HG02870 (cell line): ENCODE measurements around the gene ANKH.
"Not testable (repeated sequence)": the region's sequence is repeated elsewhere in the genome, so short reads cannot be mapped to it uniquely, and the experiment has no call there.

Experiments used
- ATAC-seq: cut with Tn5 transposase; IDR thresholded peaks from one replicate; pipeline ENCODE4 v1.9.1; 2021; ENCODE audit warnings: mild to moderate bottlenecking, moderate library complexity; ENCODE audit not compliant: unreplicated experiment

Gene ANKH

GRCh38 chr5:14871214-14872069 is at the start of gene ANKH:
Gene ANKH, minus strand, starts transcription at chr5:14871778. Its CDS starts 331 bp downstream, at chr5:14871447.
- peak; percentile 76 for ATAC-seq

- no peak for ATAC-seq
These were observed 48.5 kb upstream of the ANKH start for GRCh38 chr5:14920121-14920520.

- ATAC-seq = not testable (repeated sequence)
These were observed 47.5 kb upstream of the ANKH start for GRCh38 chr5:14919106-14919505.

DNA sequence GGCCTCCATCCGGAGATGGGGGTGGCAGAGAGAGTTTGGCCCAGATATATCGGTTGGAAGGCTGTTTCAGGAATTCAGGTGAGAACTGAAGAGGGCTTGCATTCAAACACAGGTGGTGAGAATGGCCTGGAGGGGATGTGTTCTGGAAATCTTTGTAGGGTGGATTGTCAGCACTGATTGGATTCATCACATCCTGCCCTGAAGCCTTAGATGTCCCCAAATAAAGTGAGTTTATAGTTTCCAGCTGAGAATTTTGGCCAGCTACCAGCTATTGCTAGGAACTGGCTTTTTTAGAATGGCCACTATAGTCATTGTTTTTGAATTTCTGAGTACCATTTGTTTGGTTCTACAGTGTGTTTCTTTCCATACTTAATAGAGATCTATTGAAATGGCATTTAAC is 46.1 kb upstream of the ANKH start:
- no peak for ATAC-seq

- no peak for ATAC-seq
These were observed 43.8 kb upstream of the ANKH start for GRCh38 chr5:14915291-14915952.

GRCh38 chr5:14914623-14915260 is 43.2 kb upstream of the ANKH start:
- ATAC-seq = no peak

- no peak for ATAC-seq
These were observed 42.6 kb upstream of the ANKH start for GRCh38 chr5:14914193-14914592.

DNA sequence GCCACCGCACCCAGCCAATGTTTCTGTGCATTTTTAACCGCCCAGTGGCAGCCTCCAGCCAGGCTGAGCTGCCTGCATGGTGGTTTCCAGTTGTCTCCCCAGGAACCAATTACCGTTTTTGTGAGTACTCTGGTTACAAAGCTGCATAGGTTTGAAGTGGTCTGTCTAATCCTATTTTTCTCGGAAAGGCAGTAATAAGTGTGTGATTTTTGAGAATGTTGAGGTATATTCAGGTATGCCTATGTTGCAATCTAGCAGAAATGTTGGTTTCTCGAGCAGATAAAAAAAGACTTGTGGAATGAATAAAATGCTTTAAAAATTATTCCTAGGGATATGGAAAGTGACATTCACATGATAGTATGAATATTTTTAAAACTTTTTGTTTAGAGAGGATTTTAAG is 41.5 kb upstream of the ANKH start:
- no peak for ATAC-seq

- ATAC-seq = no peak
These were observed 40.6 kb upstream of the ANKH start for GRCh38 chr5:14912206-14912605.

- ATAC-seq = no peak
These were observed 37.8 kb upstream of the ANKH start for GRCh38 chr5:14909369-14909768.

- no peak for ATAC-seq
These were observed 36.6 kb upstream of the ANKH start for GRCh38 chr5:14908172-14908571.

DNA sequence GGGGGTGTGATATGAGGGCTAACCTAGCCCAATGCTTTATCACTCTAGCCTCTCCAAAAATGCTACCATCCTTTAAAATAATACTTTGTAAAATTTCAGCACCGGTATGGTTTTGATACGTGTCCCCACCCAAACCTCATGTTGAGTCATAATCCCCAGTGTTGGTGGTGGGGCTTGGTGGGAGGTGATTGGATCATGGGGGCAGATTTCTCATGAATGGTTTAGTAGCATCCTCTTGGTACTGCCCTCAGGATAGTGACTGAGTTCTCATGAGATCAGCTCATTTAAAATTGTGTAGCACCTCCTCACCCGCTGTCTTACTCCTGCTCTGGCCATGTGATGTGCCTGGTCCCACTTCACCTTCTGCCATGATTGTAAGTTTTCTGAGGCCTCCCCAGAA is 35.0 kb upstream of the ANKH start:
- no peak for ATAC-seq

DNA sequence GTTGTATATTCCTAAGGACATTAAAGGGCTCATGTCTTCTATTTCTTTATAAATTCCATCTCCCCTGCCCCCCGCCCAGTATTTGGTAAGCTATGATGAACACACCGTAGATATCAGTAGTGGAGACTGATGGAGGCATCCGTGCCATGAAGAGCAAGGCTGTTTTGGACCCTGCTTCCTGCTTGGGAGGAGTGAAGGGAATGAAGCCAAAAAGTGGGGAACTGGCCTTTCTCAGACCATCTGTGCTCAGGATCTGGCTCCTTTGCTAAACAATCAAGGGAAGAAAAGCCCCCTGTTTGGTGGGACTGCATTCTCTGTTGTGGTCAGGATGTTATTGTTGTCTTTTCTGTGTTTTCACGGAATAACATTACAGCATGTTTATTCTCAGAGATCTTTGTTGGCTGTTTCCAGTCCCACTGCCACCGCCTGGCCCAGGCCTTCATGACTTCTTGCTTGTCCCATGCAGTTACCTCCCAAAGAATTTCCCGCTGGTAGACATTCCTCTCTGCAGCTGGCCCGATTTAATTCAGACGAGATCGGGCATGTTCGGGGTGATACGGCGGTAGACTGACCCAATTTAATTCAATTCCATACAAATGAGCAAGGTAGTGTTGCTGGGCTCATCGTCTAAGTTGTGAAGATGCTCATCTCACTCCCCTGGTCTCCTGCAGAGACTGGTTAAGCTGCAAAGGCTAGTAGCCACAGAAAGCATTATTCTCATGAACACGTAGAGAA is 31.4 kb upstream of the ANKH start:
- ATAC-seq = no peak

DNA sequence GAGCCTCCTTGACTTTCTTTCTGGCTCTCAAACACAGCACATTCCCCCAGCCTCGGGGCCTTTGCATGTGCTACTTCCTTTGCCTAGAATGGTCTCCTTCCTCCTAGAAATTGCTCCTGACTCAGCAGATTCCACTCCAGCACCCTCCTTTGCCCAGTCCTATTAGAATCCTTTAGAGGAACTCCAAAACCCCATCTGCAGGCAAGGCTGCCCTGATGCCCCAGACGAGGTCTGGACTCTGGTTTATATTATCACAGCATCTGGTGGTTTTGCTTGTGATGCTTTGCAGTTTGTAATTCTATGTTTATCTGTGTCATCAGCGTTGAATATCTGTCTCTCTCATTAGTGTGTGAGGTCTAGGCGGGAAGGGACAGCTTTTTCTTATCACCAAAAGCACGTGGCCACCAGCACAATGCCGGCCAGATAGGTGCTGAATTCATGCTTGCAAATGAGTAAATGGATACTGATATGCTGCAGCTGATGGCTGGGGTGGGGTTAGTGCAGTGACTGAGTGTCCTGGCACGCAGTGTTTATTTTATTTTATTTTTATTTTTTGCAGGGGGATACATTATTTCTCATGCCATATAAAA is 30.0 kb upstream of the ANKH start:
- no peak for ATAC-seq

DNA sequence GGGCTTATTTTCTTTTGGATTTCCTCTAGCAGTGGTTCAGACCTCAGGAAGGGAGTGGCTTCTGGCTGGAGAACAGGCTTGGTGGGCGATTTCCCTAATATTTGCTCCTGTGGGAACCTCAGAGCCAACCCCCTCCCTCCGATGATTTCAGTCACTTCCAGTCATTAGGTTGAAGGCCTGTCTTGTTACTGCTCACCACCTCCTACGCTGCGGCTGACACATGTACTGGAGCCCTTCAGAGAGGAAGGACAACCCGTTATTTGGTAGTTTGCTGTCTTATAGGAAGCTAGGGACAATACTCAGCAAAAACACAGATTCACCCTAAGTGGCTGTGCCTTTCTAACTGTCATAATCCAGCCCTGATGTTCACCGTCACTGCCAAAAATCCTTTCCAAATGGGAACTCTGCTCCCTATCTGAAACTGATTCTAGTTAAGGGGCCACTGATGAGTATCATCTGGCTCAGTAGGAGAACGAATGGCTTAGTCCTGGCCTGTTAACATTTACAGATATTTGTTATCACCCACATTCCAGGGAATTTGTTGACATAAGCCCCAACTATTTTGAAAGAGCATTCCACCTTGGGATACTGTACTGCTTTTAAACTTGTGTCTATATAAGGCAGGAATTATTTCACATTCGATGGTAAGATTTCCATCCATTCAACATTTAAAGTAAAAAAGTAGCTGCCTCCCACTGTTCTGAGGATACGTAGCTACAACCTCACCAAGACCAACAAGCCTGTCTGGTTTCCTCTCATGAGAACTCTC is 29.3 kb upstream of the ANKH start:
- ATAC-seq = no peak

- no peak for ATAC-seq
These were observed 24.6 kb upstream of the ANKH start for GRCh38 chr5:14896131-14896530.

DNA sequence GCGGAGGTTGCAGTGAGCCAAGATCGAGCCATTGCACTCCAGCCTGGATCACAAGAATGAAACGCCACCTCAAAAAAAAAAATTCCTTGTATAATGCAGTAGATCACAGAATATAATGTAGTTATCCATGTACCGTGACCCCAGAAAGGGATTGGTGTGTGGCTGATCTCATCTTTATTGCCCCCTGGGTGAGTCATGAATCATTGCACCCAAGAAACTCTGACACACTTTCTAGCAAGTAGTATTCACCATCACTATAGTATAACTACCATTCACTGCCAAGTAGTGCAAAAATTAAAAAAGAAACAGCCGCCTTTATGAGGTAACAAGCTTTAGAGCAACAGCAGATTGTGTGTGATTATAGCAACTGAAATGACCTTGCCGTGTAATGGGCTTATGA is 23.7 kb upstream of the ANKH start:
- no peak for ATAC-seq

GRCh38 chr5:14894748-14895147 is 23.2 kb upstream of the ANKH start:
- no peak for ATAC-seq

GRCh38 chr5:14893381-14893780 is 21.8 kb upstream of the ANKH start:
- ATAC-seq = no peak

DNA sequence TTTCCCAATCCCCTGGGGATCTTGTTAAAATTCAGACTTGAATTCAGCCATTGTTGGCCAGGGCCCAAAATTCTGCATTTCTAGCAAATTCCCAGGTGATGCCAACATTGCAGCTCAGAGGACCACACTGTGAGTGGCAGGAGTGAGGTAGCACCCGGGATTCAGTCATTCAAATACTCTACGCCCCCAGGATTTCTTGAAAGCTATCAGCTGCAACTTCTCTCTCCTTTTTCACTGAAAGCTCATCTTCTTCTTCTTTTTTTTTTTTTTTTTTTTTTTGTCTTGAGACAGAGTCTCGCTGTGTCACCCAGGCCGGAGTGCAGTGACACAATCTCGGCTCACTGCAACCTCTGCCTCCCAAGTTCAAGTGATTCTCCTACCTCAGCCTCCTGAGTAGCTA is 19.3 kb upstream of the ANKH start:
- ATAC-seq = no peak
